GM12878 (cell line): ENCODE measurements around the gene LINGO1. TPM values are rescaled to one million over a fixed set of nuclear protein-coding genes. Genes with fewer than 3 reads are reported as not detected.

Experiments
- ATAC-seq: fragments of 200-7000 bp; cut with Tn5 transposase; 3 replicates; pipeline ENCODE4 v1.9.1; 2020; ENCODE audit warnings: mild to moderate bottlenecking, moderate library complexity
- BruUV-seq: library from RNA; stranded (reverse); fragments of 400-500 nt; replicated peaks from 2 replicates; lab custom pipeline; 2021; lab: Mats Ljungman, UMichigan
- CTCF ChIA-PET: fragments of 300-600 bp; sonication (Branson Sonifier 250); formaldehyde crosslinking; extraction: SDS; loops from one replicate; lab custom pipeline; 2021; ENCODE audit warnings: inconsistent platforms; lab: Yijun Ruan, JAX
- POLR2A ChIA-PET: fragments of 350-600 bp; formaldehyde crosslinking; extraction: SDS; loops from one replicate; lab custom pipeline; 2021; ENCODE audit warnings: inconsistent platforms; lab: Charles Lee
- RAD21 ChIA-PET: fragments of 300-600 bp; sonication (Branson Sonifier 250); formaldehyde crosslinking; loops from one replicate; lab custom pipeline; 2023; ENCODE audit warnings: antibody characterized with exemption; ENCODE audit not compliant: unreplicated experiment; lab: Charles Lee
- SMC1A ChIA-PET: fragments of 300-600 bp; sonication (Branson Sonifier 250); formaldehyde crosslinking; loops from one replicate; lab custom pipeline; 2023; ENCODE audit not compliant: unreplicated experiment, uncharacterized antibody; lab: Charles Lee
- DNase-seq: peaks from one replicate; pipeline ENCODE4 v3.0.0-alpha.2; 2011; ENCODE audit warnings: low read depth, low spot score
- FAIRE-seq: peaks from 3 replicates; lab custom pipeline; 2011; peaks lifted over from hg19 to GRCh38; lab: Jason Lieb, UNC
- H2AFZ ChIP-seq: 2 replicates; pipeline ENCODE4 v1.6.0; 2011; ENCODE audit warnings: low read depth, low read length, control low read depth; ENCODE audit not compliant: control insufficient read depth
- H3K27ac ChIP-seq: 2 replicates; pipeline ENCODE4 v1.5.1; 2011; ENCODE audit warnings: control low read depth; ENCODE audit not compliant: control insufficient read depth, insufficient read depth
- H3K27me3 ChIP-seq, 2 experiments: replicated peaks in 1 of 2; 2 replicates each; pipeline versions ENCODE4 v1.6.0 to v1.6.1; 2011; ENCODE audit warnings: low read length in 1 of 2; ENCODE audit not compliant: control insufficient read depth in 2 of 2, insufficient read depth in 2 of 2
- H3K36me3 ChIP-seq, 2 experiments: 2 replicates each; pipeline ENCODE4 v1.5.1; 2011; ENCODE audit warnings: low read length in 1 of 2; ENCODE audit not compliant: control insufficient read depth in 2 of 2, insufficient read depth in 2 of 2
- H3K4me1 ChIP-seq: 2 replicates; pipeline ENCODE4 v1.6.1; 2011; ENCODE audit warnings: mild to moderate bottlenecking, low read length, moderate library complexity, mixed read lengths; ENCODE audit not compliant: control insufficient read depth, insufficient read depth
- H3K4me2 ChIP-seq: 2 replicates; pipeline ENCODE4 v1.6.0; 2011; ENCODE audit warnings: control low read depth; ENCODE audit not compliant: control insufficient read depth, insufficient read depth
- H3K4me3 ChIP-seq: fragments of 200-600 bp; sonication (generic); 2 replicates; pipeline ENCODE4 v1.5.1; 2016
- H3K79me2 ChIP-seq: 2 replicates; pipeline ENCODE4 v1.6.0; 2011; ENCODE audit warnings: low read length; ENCODE audit not compliant: control insufficient read depth, insufficient read depth
- H3K9ac ChIP-seq: 2 replicates; pipeline ENCODE4 v1.8.0; 2011; ENCODE audit warnings: low read length, control low read depth, mixed read lengths; ENCODE audit not compliant: control insufficient read depth, insufficient read depth
- H3K9me3 ChIP-seq: replicated peaks from 3 replicates; pipeline ENCODE4 v1.5.1; 2011; ENCODE audit warnings: mild to moderate bottlenecking, low read length; ENCODE audit not compliant: control insufficient read depth, insufficient read depth
- H4K20me1 ChIP-seq: 2 replicates; pipeline ENCODE4 v1.6.0; 2011; ENCODE audit not compliant: control insufficient read depth, insufficient read depth
- ATF7 ChIP-seq: fragments of 450-650 bp; IDR thresholded peaks from 2 replicates; pipeline ENCODE4 v1.6.1; 2016; ENCODE audit warnings: low read depth, mild to moderate bottlenecking
- CBX3 ChIP-seq: fragments of 200-600 bp; sonication (generic); IDR thresholded peaks from 2 replicates; pipeline ENCODE4 v1.6.1; 2016; ENCODE audit warnings: low read depth, borderline replicate concordance
- HDAC6 ChIP-seq: fragments of 200-600 bp; sonication (generic); IDR thresholded peaks from one replicate; pipeline ENCODE4 v1.8.0; 2017; ENCODE audit warnings: antibody characterized with exemption; ENCODE audit not compliant: unreplicated experiment
- HDGF ChIP-seq: fragments of 450-650 bp; IDR thresholded peaks from 2 replicates; pipeline ENCODE4 v1.6.1; 2016; ENCODE audit warnings: antibody characterized with exemption
- JUNB ChIP-seq: IDR thresholded peaks from 2 replicates; pipeline ENCODE4 v1.6.1; 2016; ENCODE audit warnings: antibody characterized with exemption, mild to moderate bottlenecking
- MEF2A ChIP-seq: IDR thresholded peaks from 2 replicates; pipeline ENCODE4 v1.6.1; 2011; ENCODE audit warnings: low read depth, mild to moderate bottlenecking, low read length, moderate library complexity; ENCODE audit not compliant: insufficient read depth
- MYC ChIP-seq: IDR thresholded peaks from 2 replicates; pipeline ENCODE4 v1.6.1; 2011; ENCODE audit warnings: mild to moderate bottlenecking, low read length, moderate library complexity, inconsistent platforms; ENCODE audit not compliant: insufficient read depth, insufficient replicate concordance, insufficient read length, severe bottlenecking
- NKRF ChIP-seq: fragments of 450-650 bp; conservative IDR thresholded peaks from 2 replicates; pipeline ENCODE4 v1.6.1; 2017; ENCODE audit warnings: mild to moderate bottlenecking, moderate library complexity
- POU2F2 ChIP-seq: IDR thresholded peaks from 3 replicates; pipeline ENCODE4 v1.6.1; 2011; ENCODE audit warnings: low read depth, mild to moderate bottlenecking, low read length, borderline replicate concordance
- SIX5 ChIP-seq: IDR thresholded peaks from 2 replicates; pipeline ENCODE4 v1.6.1; 2011; ENCODE audit warnings: mild to moderate bottlenecking, low read depth, low read length, moderate library complexity; ENCODE audit not compliant: severe bottlenecking
- SUPT20H ChIP-seq: IDR thresholded peaks from 2 replicates; pipeline ENCODE4 v1.6.1; 2011; ENCODE audit warnings: low read depth, mild to moderate bottlenecking, low read length, moderate library complexity, borderline replicate concordance; ENCODE audit not compliant: control insufficient read depth
- ZNF384 ChIP-seq: IDR thresholded peaks from 2 replicates; pipeline ENCODE4 v1.6.1; 2012; ENCODE audit warnings: low read depth, mild to moderate bottlenecking, low read length, improper control_type of control experiment, borderline replicate concordance
- WGBS: methylation state at CpG from one replicate; pipeline ENCODE4 v1.1.6; 2016; ENCODE audit warnings: low lambda C conversion rate; ENCODE audit not compliant: insufficient replicate concordance, insufficient coverage; ENCODE audit errors: missing lambda C conversion rate; 5-methylcytosine and 5-hydroxymethylcytosine counted together
- in situ Hi-C: fragments of 300-500 bp; cut with MboI; formaldehyde crosslinking; loops from 9 replicates; pipeline ENCODE4 v1.14.3; 2018; ENCODE audit warnings: mixed read lengths
- intact Hi-C: fragments of 100-400 bp; cut with micrococcal nuclease; formaldehyde crosslinking; loops from one replicate; pipeline ENCODE4 v1.14.2; 2022; ENCODE audit not compliant: unreplicated experiment
- polyA plus RNA-seq, 11 experiments: library from polyadenylated mRNA; depleted of rRNA in 4 of 11; unstranded in 6 of 11; stranded (reverse) in 5 of 11; fragments of >200 nt; fragmentation: Nextera tagmentation in 4 of 11; fragmentation: Illumina TruSeq in 1 of 11; extraction: Ambion mirVana in 4 of 11; extraction: Trizol in 1 of 11; gene quantifications; 1 replicate in 1 of 11; 2 replicates in 10 of 11; pipeline versions ENCODE4 v1.2.1 to v1.2.3, GENCODE V29; 2011 to 2016; ENCODE audit warnings: inconsistent platforms in 2 of 11, missing spikeins in 2 of 11, low read depth in 1 of 11
- total RNA-seq, 4 experiments: library from RNA; depleted of rRNA in 3 of 4; stranded (reverse); fragments of >200 nt in 3 of 4; fragmentation: Illumina TruSeq in 1 of 4; extraction: Trizol in 1 of 4; gene quantifications; 2 replicates each; pipeline versions ENCODE4 v1.2.1 to v1.2.3, GENCODE V29; 2013 to 2021

The LINGO1 gene
- total and polyA plus RNA-seq, 10 of the 15 experiments (the other 5 are each of a cell fraction or from before 2014, with no cell fraction given) = 0.04 to 3.9 (median 0.17) TPM; not detected in 6

DNA sequence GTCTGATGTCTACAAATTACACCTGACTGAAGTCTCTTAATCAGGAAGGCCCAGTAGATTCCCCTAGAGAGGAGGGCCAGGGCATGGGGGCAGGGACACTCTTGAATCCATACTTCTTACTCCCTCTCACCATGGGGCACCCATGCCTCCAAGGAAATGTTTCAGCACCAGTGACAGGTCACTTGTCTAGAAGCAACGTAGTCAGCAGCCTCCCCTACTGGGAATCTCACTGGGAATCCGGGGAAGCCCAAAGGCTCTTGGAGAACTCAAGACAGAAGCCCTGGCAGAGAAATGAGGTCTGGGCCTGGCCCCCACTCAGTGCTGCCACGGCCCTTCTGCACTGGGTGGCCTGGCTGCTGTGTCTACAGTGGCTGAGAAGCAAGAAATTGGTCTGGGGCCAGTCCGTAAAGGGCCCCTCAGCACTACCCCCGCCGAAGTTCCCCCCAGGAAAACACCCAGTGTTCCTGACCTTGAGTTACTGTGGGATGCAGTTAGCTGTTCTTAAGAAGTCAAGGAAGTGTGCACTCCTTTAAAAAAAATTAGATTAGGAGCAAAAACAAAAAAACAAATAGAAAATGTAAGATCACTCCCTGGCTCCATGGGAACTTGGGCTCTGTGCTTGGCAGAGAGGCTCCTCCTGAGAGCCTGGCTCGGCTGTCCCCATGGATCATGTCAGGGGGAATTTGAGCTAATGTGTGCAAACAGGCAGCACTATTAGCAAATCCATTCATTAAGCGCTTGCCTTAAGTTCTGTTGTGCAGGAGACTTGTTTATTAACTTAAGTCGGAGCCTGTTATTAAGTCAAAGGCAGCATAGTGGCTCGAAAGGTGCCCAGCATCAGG is 5.4 kb upstream of the LINGO1 start:
- no peak for TF ChIP-seq ATF7
- TF ChIP-seq HDAC6 = no peak
- TF ChIP-seq SUPT20H = no peak
- TF ChIP-seq MYC = no peak
- TF ChIP-seq JUNB = no peak
- TF ChIP-seq POU2F2 = no peak
- TF ChIP-seq MEF2A = no peak
- TF ChIP-seq ZNF384 = no peak
- no peak for TF ChIP-seq NKRF
- no peak for TF ChIP-seq SIX5
- no peak for TF ChIP-seq CBX3
- TF ChIP-seq HDGF = no peak
- TF ChIP-seq, all 136 proteins: peak for 0
- RAD21 ChIA-PET = interaction anchor here (1.1 kb wide), 1 partner anchor 237 kb away, joined by 4 read pairs; no protein-coding TSS in a partner anchor
- Histone ChIP-seq H2AFZ (no peak overlapping the region), H3K4me1 (no peaks in the 10 kb centered on the region; the same call in 1 of the 2 replicates), H3K27ac (no peak overlapping the region), H3K36me3 (no peaks in the 10 kb centered on the region), H3K4me3 (no peak overlapping the region), H3K9ac (no peak overlapping the region), H3K9me3 (no peaks in the 10 kb centered on the region), H3K27me3 (peaks cover 4 to 5% of the 10 kb centered on the region in 2 experiments), H3K4me2 (no peak overlapping the region), H3K79me2 (no peaks in the 10 kb centered on the region), H4K20me1 (no peaks in the 10 kb centered on the region)
- ATAC-seq = no peak
- no peak for DNase-seq
- WGBS = 11% methylated on average over 10 of the region's 10 CpGs
- FAIRE-seq = no peak
- in situ Hi-C loops = loop anchor here (25.0 kb wide), 1 partner anchor 174 kb away; no protein-coding TSS in a partner anchor
- POLR2A ChIA-PET = interaction anchor here (0.5 kb wide), 1 partner anchor 248 kb away, joined by 4 read pairs; no protein-coding TSS in a partner anchor
- intact Hi-C loops = no loop called here
- SMC1A ChIA-PET = interaction anchor here (2.5 kb wide), 1 partner anchor 183 kb away, joined by 6 read pairs; no protein-coding TSS in a partner anchor
- BruUV-seq = no TSS peak
- CTCF ChIA-PET = interaction anchor here (0.8 to 1.3 kb wide), 2 partner anchors 183 to 262 kb away, joined by 3 to 5 read pairs; no protein-coding TSS in a partner anchor
